A549 (cell line): Measurements from ENCODE around the gene CUL4B. TPM values are rescaled to one million over a fixed set of nuclear protein-coding genes. Genes with fewer than 3 reads are reported as not detected.

Experiments used
- ATAC-seq, 2 experiments: fragments of 200-7000 bp in 1 of 2; fragments of >200 bp in 1 of 2; cut with Nextera tagmentation in 1 of 2; cut with Tn5 transposase in 1 of 2; 3 replicates each; pipeline versions ENCODE4 v1.8.0 to v1.9.1; 2018 to 2020; ENCODE audit warnings: mild to moderate bottlenecking in 1 of 2, moderate library complexity in 1 of 2
- CTCF ChIA-PET: fragments of 300-600 bp; sonication (Branson Sonifier 250); formaldehyde crosslinking; extraction: SDS; loops from one replicate; lab custom pipeline; 2021; ENCODE audit warnings: antibody characterized with exemption, inconsistent platforms; lab: Yijun Ruan, JAX
- POLR2A ChIA-PET: fragments of 350-600 bp; formaldehyde crosslinking; extraction: SDS; loops from one replicate; lab custom pipeline; 2021; ENCODE audit warnings: antibody characterized with exemption, inconsistent platforms; lab: Yijun Ruan, JAX
- DNase-seq, 2 experiments: peaks; one replicate each; pipeline versions ENCODE4 v3.0.0 to v3.0.0-alpha.2; 2011 to 2016; ENCODE audit warnings: low read depth in 1 of 2, low spot score in 1 of 2
- FAIRE-seq: peaks from 2 replicates; lab custom pipeline; 2011; peaks lifted over from hg19 to GRCh38; lab: Jason Lieb, UNC
- H3K27ac ChIP-seq, 2 experiments: fragments of >200 bp; sonication (Bioruptor Twin); formaldehyde crosslinking; 3 replicates each; pipeline ENCODE4 v1.5.1; 2016 to 2017
- H3K4me1 ChIP-seq: fragments of >200 bp; sonication (Bioruptor Twin); formaldehyde crosslinking; 3 replicates; pipeline ENCODE4 v1.6.1; 2016
- H3K4me2 ChIP-seq: fragments of >200 bp; sonication (Bioruptor Twin); formaldehyde crosslinking; 3 replicates; pipeline ENCODE4 v1.6.1; 2016
- H3K4me3 ChIP-seq: fragments of >200 bp; sonication (Bioruptor Twin); formaldehyde crosslinking; 3 replicates; pipeline ENCODE4 v1.5.1; 2016
- H3K9me3 ChIP-seq: fragments of >200 bp; sonication (Bioruptor Twin); formaldehyde crosslinking; 3 replicates; pipeline ENCODE4 v1.6.1; 2016
- ATOH8 ChIP-seq: fragments of 250-450 bp; sonication (Bioruptor Pico); IDR thresholded peaks from 2 replicates; pipeline ENCODE4 v1.5.0; 2020; ENCODE audit warnings: low read depth, mild to moderate bottlenecking, moderate library complexity
- BCL3 ChIP-seq: fragments of >200 bp; sonication (Bioruptor Twin); formaldehyde crosslinking; IDR thresholded peaks from 3 replicates; pipeline ENCODE4 v1.6.1; 2016
- BHLHE40 ChIP-seq: IDR thresholded peaks from 2 replicates; pipeline ENCODE4 v1.6.1; 2012; ENCODE audit warnings: low read depth, low read length, inconsistent platforms
- CHD2 ChIP-seq: fragments of 150-350 bp; IDR thresholded peaks from 2 replicates; pipeline ENCODE4 v1.6.1; 2014; ENCODE audit warnings: low read length; ENCODE audit not compliant: partially characterized antibody
- E2F6 ChIP-seq: IDR thresholded peaks from 2 replicates; pipeline ENCODE4 v1.6.1; 2012; ENCODE audit warnings: low read depth, borderline replicate concordance
- EHMT2 ChIP-seq: fragments of 200-600 bp; sonication (generic); IDR thresholded peaks from 2 replicates; pipeline ENCODE4 v1.6.1; 2016; ENCODE audit warnings: antibody characterized with exemption, low read depth, mild to moderate bottlenecking, moderate library complexity
- ELK1 ChIP-seq: fragments of 150-350 bp; IDR thresholded peaks from 2 replicates; pipeline ENCODE4 v1.6.1; 2014; ENCODE audit warnings: low read depth, mild to moderate bottlenecking, low read length
- ESRRA ChIP-seq: fragments of 150-350 bp; IDR thresholded peaks from 2 replicates; pipeline ENCODE4 v1.6.1; 2014; ENCODE audit warnings: mild to moderate bottlenecking, low read length, borderline replicate concordance
- FOSB ChIP-seq: fragments of 250-450 bp; sonication (Bioruptor Pico); IDR thresholded peaks from 2 replicates; pipeline ENCODE4 v1.5.0; 2020; ENCODE audit warnings: mild to moderate bottlenecking, moderate library complexity
- FOSL2 ChIP-seq, 2 experiments: fragments of 450-650 bp in 1 of 2; fragments of >200 bp in 1 of 2; sonication (Bioruptor Twin) in 1 of 2; formaldehyde crosslinking; IDR thresholded peaks; 2 replicates each; pipeline versions ENCODE4 v1.5.0 to v1.6.1; 2016 to 2020; ENCODE audit warnings: mild to moderate bottlenecking in 1 of 2, moderate library complexity in 1 of 2
- FOXS1 ChIP-seq: fragments of 250-450 bp; sonication (Bioruptor Pico); IDR thresholded peaks from 2 replicates; pipeline ENCODE4 v1.5.0; 2020; ENCODE audit warnings: mild to moderate bottlenecking, moderate library complexity
- HDAC2 ChIP-seq: fragments of 200-600 bp; sonication (generic); IDR thresholded peaks from 2 replicates; pipeline ENCODE4 v1.6.1; 2016
- HES2 ChIP-seq: fragments of >200 bp; sonication (Bioruptor Twin); formaldehyde crosslinking; IDR thresholded peaks from 2 replicates; pipeline ENCODE4 v1.6.1; 2016
- HMGXB4 ChIP-seq: fragments of 250-450 bp; sonication (Bioruptor Pico); IDR thresholded peaks from 2 replicates; pipeline ENCODE4 v1.5.0; 2021; ENCODE audit warnings: mild to moderate bottlenecking, moderate library complexity, borderline replicate concordance
- HOXA7 ChIP-seq: fragments of 250-450 bp; sonication (Bioruptor Pico); IDR thresholded peaks from 2 replicates; pipeline ENCODE4 v1.5.0; 2020; ENCODE audit warnings: mild to moderate bottlenecking, moderate library complexity
- HOXB5 ChIP-seq: fragments of 250-450 bp; sonication (Bioruptor Pico); IDR thresholded peaks from 2 replicates; pipeline ENCODE4 v1.5.0; 2020; ENCODE audit warnings: mild to moderate bottlenecking, moderate library complexity
- JUN ChIP-seq, 2 experiments: fragments of >200 bp; sonication (Bioruptor Twin); formaldehyde crosslinking; IDR thresholded peaks; 2 replicates in 1 of 2; 3 replicates in 1 of 2; pipeline ENCODE4 v1.6.1; 2016 to 2017
- KDM1A ChIP-seq: fragments of 200-600 bp; sonication (generic); IDR thresholded peaks from 2 replicates; pipeline ENCODE4 v1.6.1; 2016; ENCODE audit warnings: low read depth, mild to moderate bottlenecking
- MAX ChIP-seq: IDR thresholded peaks from 2 replicates; pipeline ENCODE4 v1.6.1; 2012
- MAZ ChIP-seq: fragments of 150-350 bp; IDR thresholded peaks from 2 replicates; pipeline ENCODE4 v1.6.1; 2014; ENCODE audit warnings: antibody characterized with exemption, low read depth, low read length, borderline replicate concordance
- NPAS2 ChIP-seq: fragments of 250-450 bp; sonication (Bioruptor Pico); IDR thresholded peaks from 2 replicates; pipeline ENCODE4 v1.8.0; 2022; ENCODE audit warnings: mild to moderate bottlenecking, moderate library complexity, borderline replicate concordance
- PHF8 ChIP-seq: fragments of 200-600 bp; sonication (generic); IDR thresholded peaks from 2 replicates; pipeline ENCODE4 v1.6.1; 2016; ENCODE audit warnings: low read depth, mild to moderate bottlenecking, antibody characterized with exemption, moderate library complexity, borderline replicate concordance
- POLR2A ChIP-seq: IDR thresholded peaks from 2 replicates; pipeline ENCODE4 v1.6.1; 2012; ENCODE audit warnings: mild to moderate bottlenecking, low read length
- POLR2AphosphoS2 ChIP-seq: conservative IDR thresholded peaks from 2 replicates; pipeline ENCODE4 v1.6.1; 2012; ENCODE audit warnings: low read length, improper control_type of control experiment, inconsistent platforms
- RAD21 ChIP-seq, 2 experiments: fragments of >200 bp in 1 of 2; sonication (Bioruptor Twin) in 1 of 2; formaldehyde crosslinking in 1 of 2; IDR thresholded peaks in 1 of 2; conservative IDR thresholded peaks in 1 of 2; 2 replicates in 1 of 2; 3 replicates in 1 of 2; pipeline ENCODE4 v1.6.1; 2012 to 2018; ENCODE audit warnings: inconsistent platforms in 1 of 2
- RARB ChIP-seq: fragments of 250-450 bp; sonication (Bioruptor Pico); IDR thresholded peaks from 2 replicates; pipeline ENCODE4 v1.8.0; 2021; ENCODE audit warnings: mild to moderate bottlenecking, moderate library complexity
- RCOR1 ChIP-seq: fragments of 150-350 bp; IDR thresholded peaks from 2 replicates; pipeline ENCODE4 v1.6.1; 2014; ENCODE audit warnings: antibody characterized with exemption, low read length, low read depth
- RNF2 ChIP-seq: fragments of 200-600 bp; sonication (generic); IDR thresholded peaks from 2 replicates; pipeline ENCODE4 v1.6.1; 2016; ENCODE audit warnings: low read depth, mild to moderate bottlenecking, antibody characterized with exemption, moderate library complexity, borderline replicate concordance
- TFCP2L1 ChIP-seq: fragments of 250-450 bp; sonication (Bioruptor Pico); IDR thresholded peaks from 2 replicates; pipeline ENCODE4 v1.5.0; 2021; ENCODE audit warnings: mild to moderate bottlenecking
- TP53 ChIP-seq: fragments of 250-450 bp; sonication (Bioruptor Pico); IDR thresholded peaks from 2 replicates; pipeline ENCODE4 v1.5.0; 2021; ENCODE audit warnings: mild to moderate bottlenecking, moderate library complexity
- ZC3H11A ChIP-seq: fragments of 450-650 bp; IDR thresholded peaks from 2 replicates; pipeline ENCODE4 v1.6.1; 2014; ENCODE audit warnings: antibody characterized with exemption, mild to moderate bottlenecking
- WGBS: methylation state at CpG from one replicate; pipeline ENCODE4 v1.1.6; 2017; ENCODE audit errors: missing lambda C conversion rate; 5-methylcytosine and 5-hydroxymethylcytosine counted together
- polyA plus RNA-seq, 4 experiments: library from polyadenylated mRNA; depleted of rRNA in 3 of 4; stranded (reverse); fragments of >200 nt; fragmentation: RNase III in 1 of 4; extraction: RNeasy Plus Mini Kit Qiagen cat#74134 plus additional on column Dnase treatment in 1 of 4; gene quantifications; 2 replicates in 3 of 4; 3 replicates in 1 of 4; pipeline ENCODE4 v1.2.3, GENCODE V29; 2011 to 2017

Gene CUL4B
- polyA plus RNA-seq, 2 of the 4 experiments (the other 2 are of a cell fraction) = 36.7 to 55.0 TPM

GRCh38 chrX:120485638-120486520 is 74.9 kb downstream of the CUL4B start:
- Histone ChIP-seq H3K9me3 (no peaks in the 10 kb centered on the region), H3K4me3 (peak overlapping the region; percentile 42), H3K4me1 (peaks cover 7% of the 10 kb centered on the region; the same call in 1 of the 3 replicates), H3K27ac (peak overlapping the region; percentile 84 to 89), H3K4me2 (peak overlapping the region; percentile 74)
- ChIA-PET POLR2A (interaction anchor here (0.5 to 1.2 kb wide), 5 partner anchors 17 to 144 kb away, joined by 3 to 13 read pairs (median 7); partner anchors contain the start of genes C1GALT1C1, CUL4B, LAMP2 and MCTS1), CTCF (interaction anchor here (0.7 to 2.1 kb wide), 10 partner anchors 10 to 885 kb away, joined by 3 to 7 read pairs (median 4); partner anchors contain the start of gene MCTS1)
- ATAC-seq (peak; percentile 96 to 97), DNase-seq (peak; percentile 70 to 92), FAIRE-seq (peak; percentile 46)
- 6% methylated on average over 31 of the region's 39 CpGs for WGBS
- TF ChIP-seq E2F6 (peak; percentile 97), HDAC2 (no peak), EHMT2 (no peak), MAZ (no peak), TP53 (CRISPR knock-in tag) (no peak), MAX (peak; percentile 97), CHD2 (no peak), JUN (IDR thresholded peaks at IDR 0.05) (peak in 1 of 2 experiments; percentile 53; a peak in 2 of 5 replicates), BHLHE40 (no peak), HMGXB4 (CRISPR knock-in tag) (no peak), KDM1A (no peak), RAD21 (conservative IDR thresholded peaks at IDR 0.05 in 1 of 2, IDR thresholded peaks at IDR 0.05 in 1 of 2) (peak in 1 of 2 experiments; percentile 27; a peak in 2 of 5 replicates), ZC3H11A (no peak), BCL3 (0 out of 3 replicates have a peak, but pooled peaks have one; percentile 20), HOXB5 (CRISPR knock-in tag) (peak; percentile 75; the same call in 1 of the 2 replicates), HES2 (no peak), RARB (CRISPR knock-in tag) (no peak), FOSB (CRISPR knock-in tag) (no peak), FOXS1 (CRISPR knock-in tag) (no peak), NPAS2 (no peak), RNF2 (no peak), HOXA7 (CRISPR knock-in tag) (no peak), ATOH8 (0 out of 2 replicates have a peak, but pooled peaks have one; percentile 21), POLR2AphosphoS2 (no peak), PHF8 (peak; percentile 36; the same call in 1 of the 2 replicates), TFCP2L1 (no peak; the same call in 1 of the 2 replicates), RCOR1 (no peak), POLR2A (peak; percentile 39), ELK1 (no peak), ESRRA (peak; percentile 91), FOSL2 (IDR thresholded peaks at IDR 0.05) (no peak), FOSL2 (CRISPR knock-in tag; IDR thresholded peaks at IDR 0.05) (no peak)
